ENCODE measurements around the gene PRDM16.

The PRDM16 gene

GRCh38 chr1:3128431-3129132, 59.6 kb downstream of the PRDM16 start:
- no peak for DNase-seq

DNA sequence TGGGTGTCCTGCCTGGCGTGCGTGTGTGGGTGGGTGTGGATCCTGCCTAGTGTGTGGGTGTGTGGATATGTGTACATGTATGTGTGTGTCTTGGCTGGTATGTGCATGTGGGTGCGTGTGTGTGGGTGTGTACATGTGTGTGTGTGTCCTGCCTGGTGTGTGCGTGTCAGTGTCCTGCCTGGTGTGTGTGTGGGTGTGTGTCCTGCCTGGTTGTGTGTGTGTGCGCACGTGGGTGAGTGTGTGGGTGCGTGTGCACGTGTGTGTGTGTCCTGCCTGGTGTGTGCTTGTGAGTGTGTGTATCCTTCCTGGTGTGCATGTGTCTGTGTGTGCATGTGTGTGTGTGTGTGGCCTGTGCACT, 60.1 kb downstream of the PRDM16 start:
- DNase-seq = no peak

DNA sequence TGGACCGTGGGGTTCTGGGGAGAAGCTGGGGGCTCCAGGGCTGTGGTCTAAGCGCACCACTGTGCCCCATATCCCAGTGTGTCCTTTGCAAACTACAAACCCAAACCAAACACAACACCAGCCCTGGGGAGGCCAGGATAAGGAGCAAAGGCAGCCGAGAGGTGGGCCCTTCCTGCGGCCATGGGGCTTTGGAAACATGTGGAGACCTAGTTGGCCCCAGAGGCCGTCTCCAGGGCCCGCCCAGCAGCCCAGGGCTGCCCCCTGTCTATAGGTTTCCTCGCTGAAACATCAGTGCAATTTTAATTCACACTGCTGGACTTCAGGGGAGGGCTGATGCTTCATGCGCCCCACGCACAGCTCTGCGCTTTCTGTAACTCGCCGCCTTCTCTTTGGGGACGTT, 61.3 kb downstream of the PRDM16 start:
- no peak for DNase-seq

- no peak for DNase-seq
These were observed 63.7 kb downstream of the PRDM16 start for GRCh38 chr1:3132660-3133059.

- DNase-seq = peak; percentile 61
These were observed 64.7 kb downstream of the PRDM16 start for GRCh38 chr1:3133686-3134085.

DNA sequence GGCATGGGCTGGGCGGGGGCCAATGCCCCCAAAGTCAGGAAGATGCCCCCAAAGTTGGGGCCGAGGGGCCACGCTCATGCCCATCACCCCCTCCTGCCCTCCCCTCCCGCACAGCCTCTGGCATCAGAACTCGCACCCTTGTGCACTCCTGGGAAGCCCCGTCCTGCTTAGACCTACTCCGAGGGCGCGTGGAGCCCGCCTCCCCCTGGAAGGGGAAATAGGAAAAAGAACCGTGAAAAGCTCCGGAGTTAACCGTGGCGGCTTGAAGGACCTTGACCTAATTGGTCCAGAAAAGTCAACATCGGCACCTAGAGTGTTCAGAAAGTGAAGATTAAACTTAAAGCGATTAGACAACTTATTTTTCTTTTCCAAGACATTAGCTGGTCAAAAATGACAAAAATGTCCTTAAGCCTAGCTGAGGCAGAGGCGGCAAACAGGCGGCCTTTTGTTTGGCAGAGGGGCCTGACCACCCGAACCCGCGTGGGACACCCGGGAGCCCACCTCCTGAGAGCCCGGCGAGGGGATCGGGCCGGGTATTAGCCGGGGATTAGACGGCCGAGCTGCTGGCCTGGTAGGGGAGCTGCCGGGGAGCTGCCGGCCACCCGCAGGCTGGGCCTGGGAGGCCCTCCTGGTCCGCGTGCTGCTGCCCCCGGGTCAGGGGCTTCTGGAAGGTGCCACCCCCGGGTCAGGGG, 65.5 kb downstream of the PRDM16 start:
- DNase-seq = no peak

DNA sequence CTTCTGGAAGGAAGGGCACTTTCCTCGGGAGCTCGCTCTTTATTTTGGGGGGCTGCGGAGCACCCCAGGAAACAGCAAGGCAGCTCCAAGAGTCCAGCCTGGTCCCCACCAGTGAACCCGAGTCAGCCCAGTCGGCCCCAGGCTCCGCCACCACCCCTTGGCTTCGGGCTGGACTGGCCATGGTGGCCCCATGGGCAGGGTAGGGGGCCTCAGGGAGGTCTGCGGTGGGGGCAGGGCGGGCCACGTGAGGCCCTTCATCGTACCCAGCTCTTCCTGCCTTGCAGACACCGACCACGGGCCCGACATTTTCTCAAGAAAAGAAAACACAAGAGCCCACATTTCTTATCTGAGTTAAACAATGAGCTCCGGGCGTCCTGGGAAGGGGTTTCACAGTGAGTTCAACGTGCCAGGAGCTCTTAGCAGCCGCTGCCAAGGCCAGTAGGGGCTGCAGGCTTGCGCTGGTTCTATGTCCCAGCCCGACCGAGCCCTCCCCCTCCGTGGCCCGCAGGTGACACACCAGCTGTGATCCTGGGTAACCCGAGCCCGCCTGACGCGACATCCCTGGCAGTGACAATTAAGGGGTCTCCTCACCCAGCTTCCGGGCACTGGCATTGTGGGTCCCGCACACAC, 66.2 kb downstream of the PRDM16 start:
- DNase-seq = peak; percentile 80

DNA sequence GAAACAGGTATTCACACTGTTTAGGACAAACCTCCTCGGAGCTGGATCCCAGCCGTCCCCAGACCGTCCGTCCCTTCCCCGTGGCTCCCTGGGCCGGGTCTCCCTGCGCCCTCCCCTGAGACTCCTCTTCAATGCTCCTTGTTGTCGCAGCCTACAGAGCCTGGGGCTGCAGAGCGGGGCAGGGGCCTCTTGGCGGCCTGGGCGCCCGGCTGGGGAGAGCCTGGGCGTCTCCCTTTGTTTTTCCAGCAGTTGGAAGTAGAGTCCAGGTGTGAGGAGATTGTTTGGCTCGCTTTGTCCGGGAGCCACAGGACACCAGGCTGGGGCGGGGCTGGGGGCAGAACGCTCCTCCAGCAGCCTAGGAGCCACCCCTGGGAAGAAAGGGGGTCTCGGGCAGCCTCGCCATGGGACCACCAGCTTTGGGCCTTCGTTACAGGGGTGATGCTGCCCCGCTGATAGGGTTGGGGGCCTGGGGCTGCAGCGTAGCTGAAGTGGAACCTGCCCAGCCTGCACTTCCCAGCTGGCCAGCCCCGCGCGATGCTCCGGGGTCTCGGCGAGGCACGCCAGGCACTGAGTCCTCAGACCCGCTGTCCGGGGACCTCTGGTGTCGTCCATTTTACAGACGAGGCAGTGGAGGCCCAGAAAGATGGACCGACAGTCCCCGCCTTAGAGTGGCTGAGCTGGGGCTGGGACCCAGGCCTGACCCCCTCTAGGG, 66.9 kb downstream of the PRDM16 start:
- peak; percentile 80 for DNase-seq

- DNase-seq = no peak
These were observed 67.5 kb downstream of the PRDM16 start for GRCh38 chr1:3136532-3136931.

GRCh38 chr1:3137111-3138100, 68.4 kb downstream of the PRDM16 start:
- DNase-seq = no peak

- no peak for DNase-seq
These were observed 69.7 kb downstream of the PRDM16 start for GRCh38 chr1:3138623-3139151.

- DNase-seq = no peak
These were observed 70.4 kb downstream of the PRDM16 start for GRCh38 chr1:3139451-3139852.

GRCh38 chr1:3139871-3140361, 70.9 kb downstream of the PRDM16 start:
- no peak for DNase-seq

DNA sequence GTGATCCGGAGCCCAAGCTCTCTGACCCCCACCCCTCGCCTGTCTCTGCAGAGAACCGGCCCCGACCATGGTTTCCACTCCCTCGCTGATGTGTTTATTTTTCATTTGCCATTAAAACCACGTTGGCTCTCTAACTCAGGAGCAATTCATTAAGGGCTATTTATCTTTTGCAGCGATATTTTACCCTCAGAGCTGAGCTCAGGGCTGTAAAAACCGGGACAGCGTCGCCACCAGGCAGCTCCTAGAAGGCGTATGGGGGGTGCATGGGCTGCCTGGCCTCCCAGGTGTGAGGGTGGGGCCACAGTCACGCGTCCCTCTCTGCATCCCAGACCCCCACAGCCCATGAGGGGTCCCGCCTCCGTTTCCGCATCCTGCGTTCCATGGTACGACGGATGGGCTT, 71.4 kb downstream of the PRDM16 start:
- DNase-seq = no peak

- no peak for DNase-seq
These were observed 72.1 kb downstream of the PRDM16 start for GRCh38 chr1:3141129-3141528.

GRCh38 chr1:3141836-3142235, 72.8 kb downstream of the PRDM16 start:
- no peak for DNase-seq

- DNase-seq = no peak
These were observed 73.2 kb downstream of the PRDM16 start for GRCh38 chr1:3142236-3142635.

- no peak for DNase-seq
These were observed 73.7 kb downstream of the PRDM16 start for GRCh38 chr1:3142751-3143150.

GRCh38 chr1:3145532-3146325, 76.7 kb downstream of the PRDM16 start:
- no peak for DNase-seq

GRCh38 chr1:3146458-3146857, 77.5 kb downstream of the PRDM16 start:
- no peak for DNase-seq

GRCh38 chr1:3146907-3147306, 77.9 kb downstream of the PRDM16 start:
- DNase-seq = no peak

Measured in DMS79 treated with DMSO at 0.1 percent for 48 hours (cell line).